MCF 10A (cell line): ENCODE data around the gene SEZ6L. TPM values are rescaled to one million over a fixed set of nuclear protein-coding genes. Genes with fewer than 3 reads are reported as not detected.

ENCODE experiments used
- BruUV-seq: library from RNA; stranded (reverse); fragments of 400-500 nt; replicated peaks from 2 replicates; lab custom pipeline; 2021; lab: Mats Ljungman, UMichigan
- CTCF ChIA-PET: fragments of 300-600 bp; sonication (Branson Sonifier 250); formaldehyde crosslinking; extraction: SDS; loops from one replicate; lab custom pipeline; 2021; ENCODE audit warnings: antibody characterized with exemption, inconsistent platforms; lab: Yijun Ruan, JAX
- POLR2A ChIA-PET: fragments of 300-600, 350-650 bp; sonication (Branson Sonifier 250); formaldehyde crosslinking; extraction: SDS; loops from one replicate; lab custom pipeline; 2020; ENCODE audit warnings: antibody characterized with exemption, inconsistent platforms; lab: Yijun Ruan, JAX
- DNase-seq: peaks from one replicate; pipeline ENCODE4 v3.0.0-alpha.2; 2018; ENCODE audit not compliant: unreplicated experiment
- H3K27ac Mint-ChIP-seq: one replicate; pipeline ENCODE4 v1.8.0; 2022; ENCODE audit warnings: mild to moderate bottlenecking, low read depth, mixed read lengths; ENCODE audit not compliant: unreplicated experiment
- H3K27me3 Mint-ChIP-seq: one replicate; pipeline ENCODE4 v1.8.0; 2022; ENCODE audit warnings: mixed read lengths; ENCODE audit not compliant: insufficient read depth, unreplicated experiment
- H3K36me3 Mint-ChIP-seq: one replicate; pipeline ENCODE4 v1.8.0; 2022; ENCODE audit warnings: mild to moderate bottlenecking, moderate library complexity, mixed read lengths; ENCODE audit not compliant: insufficient read depth, unreplicated experiment
- H3K4me1 Mint-ChIP-seq: one replicate; pipeline ENCODE4 v1.8.0; 2022; ENCODE audit warnings: mixed read lengths; ENCODE audit not compliant: insufficient read depth, unreplicated experiment
- H3K4me3 Mint-ChIP-seq: one replicate; pipeline ENCODE4 v1.8.0; 2022; ENCODE audit warnings: mild to moderate bottlenecking, moderate library complexity, mixed read lengths; ENCODE audit not compliant: unreplicated experiment
- H3K9me3 Mint-ChIP-seq: one replicate; pipeline ENCODE4 v1.8.0; 2022; ENCODE audit warnings: mixed read lengths; ENCODE audit not compliant: unreplicated experiment
- intact Hi-C: fragments of 100-400 bp; cut with micrococcal nuclease; formaldehyde crosslinking; loops from 2 replicates; pipeline ENCODE4 v1.14.1; 2022
- total RNA-seq: library from RNA; stranded (reverse); gene quantifications from 2 replicates; pipeline ENCODE4 v1.2.3, GENCODE V29; 2022
- TF ChIP-seq, protein P1 (sequence below): fragments of 200-600 bp; IDR thresholded peaks from one replicate; pipeline ENCODE4 v1.8.0; 2022; ENCODE audit warnings: antibody characterized with exemption, mild to moderate bottlenecking; ENCODE audit not compliant: unreplicated experiment

The SEZ6L gene
- total RNA-seq, 1 experiment from 2014 or later: not detected

DNA sequence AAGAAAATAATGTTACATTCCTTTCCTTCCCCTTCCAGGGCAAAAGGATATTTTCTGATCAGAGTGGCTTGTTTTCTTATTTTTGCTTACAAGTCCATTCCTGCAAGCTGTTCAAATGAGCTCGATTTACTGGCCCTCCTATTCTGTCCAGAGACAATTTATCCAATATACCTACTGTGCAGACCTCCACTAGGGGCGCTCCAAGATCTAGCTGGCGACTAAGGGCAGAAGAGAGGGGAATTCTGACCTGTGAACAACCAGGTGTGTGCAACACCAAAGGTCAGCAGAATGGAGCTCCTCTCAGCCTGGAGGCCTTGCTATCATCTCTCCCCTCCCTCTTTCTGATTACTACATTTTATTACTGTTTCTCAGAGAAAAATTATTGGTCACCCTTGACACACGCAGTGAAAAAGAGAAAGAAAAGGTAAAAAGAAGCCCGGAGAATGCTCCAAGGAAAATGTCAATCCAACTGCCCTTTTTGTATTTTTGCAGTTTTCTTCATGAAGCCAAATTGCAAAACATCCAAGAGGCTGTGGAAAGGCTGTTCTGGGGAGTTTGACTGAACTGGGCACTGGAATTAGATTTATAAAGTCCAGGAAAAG lies 3.2 kb downstream of the SEZ6L start:
- BruUV-seq: no TSS peak
- DNase-seq: peak; percentile 18
- TF ChIP-seq, protein P1, sequence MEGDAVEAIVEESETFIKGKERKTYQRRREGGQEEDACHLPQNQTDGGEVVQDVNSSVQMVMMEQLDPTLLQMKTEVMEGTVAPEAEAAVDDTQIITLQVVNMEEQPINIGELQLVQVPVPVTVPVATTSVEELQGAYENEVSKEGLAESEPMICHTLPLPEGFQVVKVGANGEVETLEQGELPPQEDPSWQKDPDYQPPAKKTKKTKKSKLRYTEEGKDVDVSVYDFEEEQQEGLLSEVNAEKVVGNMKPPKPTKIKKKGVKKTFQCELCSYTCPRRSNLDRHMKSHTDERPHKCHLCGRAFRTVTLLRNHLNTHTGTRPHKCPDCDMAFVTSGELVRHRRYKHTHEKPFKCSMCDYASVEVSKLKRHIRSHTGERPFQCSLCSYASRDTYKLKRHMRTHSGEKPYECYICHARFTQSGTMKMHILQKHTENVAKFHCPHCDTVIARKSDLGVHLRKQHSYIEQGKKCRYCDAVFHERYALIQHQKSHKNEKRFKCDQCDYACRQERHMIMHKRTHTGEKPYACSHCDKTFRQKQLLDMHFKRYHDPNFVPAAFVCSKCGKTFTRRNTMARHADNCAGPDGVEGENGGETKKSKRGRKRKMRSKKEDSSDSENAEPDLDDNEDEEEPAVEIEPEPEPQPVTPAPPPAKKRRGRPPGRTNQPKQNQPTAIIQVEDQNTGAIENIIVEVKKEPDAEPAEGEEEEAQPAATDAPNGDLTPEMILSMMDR: peak; percentile 54
- no peaks in the 10 kb centered on the region for H3K36me3 Mint-ChIP-seq
- no peak overlapping the region for H3K27ac Mint-ChIP-seq
- peaks cover 23% of the 10 kb centered on the region for H3K27me3 Mint-ChIP-seq
- intact Hi-C loops: loop anchor here (1.0 kb wide), 2 partner anchors 159 to 188 kb away; no protein-coding TSS in a partner anchor
- ChIA-PET CTCF (interaction anchor here (0.5 to 1.8 kb wide), 19 partner anchors 9 to 737 kb away, joined by 3 to 10 read pairs (median 3); no protein-coding TSS in a partner anchor), POLR2A (no interaction called here)
- no peaks in the 10 kb centered on the region for H3K9me3 Mint-ChIP-seq
- no peak overlapping the region for H3K4me3 Mint-ChIP-seq
- no peaks in the 10 kb centered on the region for H3K4me1 Mint-ChIP-seq

- H3K27ac Mint-ChIP-seq: no peak overlapping the region
- H3K27me3 Mint-ChIP-seq: peaks cover 26% of the 10 kb centered on the region
- H3K9me3 Mint-ChIP-seq: no peaks in the 10 kb centered on the region
- TF ChIP-seq, protein P1: no peak
- BruUV-seq: no TSS peak
- H3K36me3 Mint-ChIP-seq: no peaks in the 10 kb centered on the region
- POLR2A ChIA-PET: interaction anchor here (0.8 kb wide), 1 partner anchor 186 kb away, joined by 3 read pairs; no protein-coding TSS in a partner anchor
- CTCF ChIA-PET: interaction anchor here (0.6 to 1.3 kb wide), 2 partner anchors 27 to 285 kb away, joined by 3 read pairs; no protein-coding TSS in a partner anchor
- no peaks in the 10 kb centered on the region for H3K4me1 Mint-ChIP-seq
- intact Hi-C loops: no loop called here
- H3K4me3 Mint-ChIP-seq: no peak overlapping the region
- DNase-seq: no peak
These were observed 5.0 kb downstream of the SEZ6L start for GRCh38 chr22:26174280-26174679.

GRCh38 chr22:26182723-26183122 lies 13.5 kb downstream of the SEZ6L start:
- intact Hi-C loops: no loop called here
- H3K9me3 Mint-ChIP-seq: peaks cover 5% of the 10 kb centered on the region
- TF ChIP-seq, protein P1: no peak
- H3K4me1 Mint-ChIP-seq: no peaks in the 10 kb centered on the region
- H3K27me3 Mint-ChIP-seq: peaks cover 43% of the 10 kb centered on the region
- no peak overlapping the region for H3K27ac Mint-ChIP-seq
- CTCF ChIA-PET: interaction anchor here (1.2 kb wide), 1 partner anchor 10 kb away, joined by 4 read pairs; no protein-coding TSS in a partner anchor
- no peak overlapping the region for H3K4me3 Mint-ChIP-seq
- H3K36me3 Mint-ChIP-seq: no peaks in the 10 kb centered on the region
- POLR2A ChIA-PET: no interaction called here
- DNase-seq: no peak
- no TSS peak for BruUV-seq

GRCh38 chr22:26185190-26185589 lies 15.9 kb downstream of the SEZ6L start:
- no TSS peak for BruUV-seq
- Mint-ChIP-seq H3K4me3 (no peak overlapping the region), H3K36me3 (no peaks in the 10 kb centered on the region), H3K9me3 (peaks cover 5% of the 10 kb centered on the region), H3K27me3 (peaks cover 46% of the 10 kb centered on the region), H3K4me1 (no peaks in the 10 kb centered on the region), H3K27ac (no peak overlapping the region)
- intact Hi-C loops: no loop called here
- POLR2A ChIA-PET: no interaction called here
- TF ChIP-seq, protein P1: no peak
- DNase-seq: no peak
- CTCF ChIA-PET: interaction anchor here (0.6 to 1.2 kb wide), 2 partner anchors 13 to 1353 kb away, joined by 3 to 5 read pairs; no protein-coding TSS in a partner anchor
